ENCODE data around the gene PIANP.

PIANP gene

DNA sequence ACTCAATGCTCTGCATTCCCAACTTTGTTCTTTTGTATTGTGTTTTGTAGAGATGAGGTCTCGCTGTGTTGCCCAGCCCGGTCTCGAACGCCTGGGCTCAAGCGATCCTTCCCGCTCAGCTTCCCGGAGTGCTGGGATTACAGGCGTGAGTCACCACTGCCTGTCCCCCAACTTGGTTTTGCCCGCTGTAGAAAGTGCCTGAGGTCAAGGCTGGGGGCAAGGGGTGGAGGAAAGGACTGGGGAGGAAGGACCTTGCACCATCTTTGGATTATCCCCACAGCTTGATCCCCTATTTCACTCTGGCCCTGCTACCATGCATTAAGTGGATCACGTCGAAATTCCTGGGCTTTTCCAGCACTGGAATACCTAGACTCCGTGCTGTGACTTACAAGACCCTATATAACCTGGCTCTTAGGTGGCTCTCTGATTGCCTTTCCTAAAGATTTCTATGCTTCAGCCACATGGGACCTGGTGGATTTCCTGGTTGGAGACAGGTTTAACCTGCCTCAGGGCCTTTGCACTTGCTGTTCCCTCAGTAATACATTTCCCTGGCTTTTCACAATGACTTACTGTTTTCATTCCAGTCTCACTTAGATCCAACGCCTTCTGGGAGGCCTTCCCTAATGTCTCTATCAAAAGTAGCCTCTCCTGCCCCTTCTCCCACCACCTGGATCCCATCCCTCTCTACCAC lies 608 bp upstream of the PIANP start:
- DNase-seq (ENCODE audit: low spot score), result no peak
- TF ChIP-seq, protein P1, sequence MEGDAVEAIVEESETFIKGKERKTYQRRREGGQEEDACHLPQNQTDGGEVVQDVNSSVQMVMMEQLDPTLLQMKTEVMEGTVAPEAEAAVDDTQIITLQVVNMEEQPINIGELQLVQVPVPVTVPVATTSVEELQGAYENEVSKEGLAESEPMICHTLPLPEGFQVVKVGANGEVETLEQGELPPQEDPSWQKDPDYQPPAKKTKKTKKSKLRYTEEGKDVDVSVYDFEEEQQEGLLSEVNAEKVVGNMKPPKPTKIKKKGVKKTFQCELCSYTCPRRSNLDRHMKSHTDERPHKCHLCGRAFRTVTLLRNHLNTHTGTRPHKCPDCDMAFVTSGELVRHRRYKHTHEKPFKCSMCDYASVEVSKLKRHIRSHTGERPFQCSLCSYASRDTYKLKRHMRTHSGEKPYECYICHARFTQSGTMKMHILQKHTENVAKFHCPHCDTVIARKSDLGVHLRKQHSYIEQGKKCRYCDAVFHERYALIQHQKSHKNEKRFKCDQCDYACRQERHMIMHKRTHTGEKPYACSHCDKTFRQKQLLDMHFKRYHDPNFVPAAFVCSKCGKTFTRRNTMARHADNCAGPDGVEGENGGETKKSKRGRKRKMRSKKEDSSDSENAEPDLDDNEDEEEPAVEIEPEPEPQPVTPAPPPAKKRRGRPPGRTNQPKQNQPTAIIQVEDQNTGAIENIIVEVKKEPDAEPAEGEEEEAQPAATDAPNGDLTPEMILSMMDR (IDR thresholded peaks at IDR 0.05; ENCODE audit: extremely low read depth, missing control alignments), result no peak

DNA sequence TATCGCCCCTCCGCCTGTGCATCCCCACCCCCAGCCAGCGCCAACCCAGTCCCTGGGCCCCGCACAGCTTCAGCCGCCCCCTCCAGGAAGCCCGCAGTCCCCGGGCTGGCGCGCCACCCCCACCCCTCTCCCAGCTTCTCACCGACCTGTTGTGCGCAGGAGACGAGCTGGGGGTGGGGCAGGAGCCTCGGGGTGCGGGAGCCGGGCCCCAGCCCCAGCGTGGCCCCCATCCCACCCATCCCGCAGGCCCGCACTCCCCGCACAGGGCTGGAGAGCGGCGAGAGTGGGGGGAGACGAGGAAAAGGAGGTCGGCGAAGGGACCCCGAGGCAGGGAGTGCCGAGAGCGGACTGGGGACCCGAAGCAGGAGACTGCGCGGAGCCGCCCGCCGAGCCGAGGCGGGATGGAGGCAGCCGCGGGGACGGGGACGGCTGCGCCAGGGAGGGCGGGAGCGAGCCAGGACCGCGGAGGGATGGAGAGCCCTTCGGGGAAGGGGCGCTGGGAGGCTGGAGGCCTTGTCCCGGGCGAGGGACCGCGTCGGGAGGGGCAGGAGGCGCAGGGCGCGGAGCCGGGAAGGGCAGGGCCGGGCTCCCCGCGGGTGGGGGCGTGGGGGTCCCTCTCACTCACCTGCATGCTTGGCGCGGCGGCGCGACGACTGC lies 498 bp downstream of the PIANP start:
- TF ChIP-seq, protein P1 (IDR thresholded peaks at IDR 0.05; ENCODE audit: extremely low read depth, missing control alignments), result no peak
- peak; percentile 58 for DNase-seq (ENCODE audit: low spot score)

DNA sequence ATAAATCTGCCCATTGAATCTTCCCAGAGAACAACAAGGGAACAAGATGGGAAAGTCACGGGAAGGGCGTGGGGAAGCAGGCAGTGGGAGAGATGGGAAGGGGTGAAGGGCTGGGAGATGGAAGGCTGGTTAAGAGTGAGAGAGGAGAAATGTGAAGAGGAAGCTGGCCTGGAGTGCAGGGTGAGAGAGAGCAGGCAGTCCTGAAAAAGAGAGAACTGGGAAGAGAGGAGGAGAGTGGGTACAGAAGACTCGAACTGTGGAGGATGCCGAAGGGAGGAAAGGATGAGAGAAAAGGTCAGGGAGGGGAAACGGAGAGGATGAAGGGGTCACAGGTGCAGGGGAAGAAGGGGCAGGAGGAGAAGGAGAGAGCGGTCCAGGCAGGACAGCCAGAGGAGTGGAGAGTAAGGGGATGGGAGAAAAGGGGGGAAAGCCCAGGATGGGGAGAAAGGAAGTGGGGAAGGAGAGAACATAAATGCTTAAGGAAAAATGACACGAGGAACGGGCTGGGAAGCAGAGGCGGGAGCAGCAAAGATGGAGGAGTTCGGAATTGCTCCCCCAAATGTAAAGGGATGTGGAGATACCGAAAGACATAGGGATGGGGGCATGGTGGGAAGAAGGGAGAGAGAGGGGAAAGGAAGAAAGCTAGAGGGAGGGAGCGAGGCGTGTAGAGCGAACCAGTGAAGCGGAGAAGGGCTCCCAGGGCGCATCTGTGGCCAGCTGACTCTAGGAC lies 1.2 kb downstream of the PIANP start:
- TF ChIP-seq, protein P1 (IDR thresholded peaks at IDR 0.05; ENCODE audit: extremely low read depth, missing control alignments), result no peak
- no peak for DNase-seq (ENCODE audit: low spot score)

DNA sequence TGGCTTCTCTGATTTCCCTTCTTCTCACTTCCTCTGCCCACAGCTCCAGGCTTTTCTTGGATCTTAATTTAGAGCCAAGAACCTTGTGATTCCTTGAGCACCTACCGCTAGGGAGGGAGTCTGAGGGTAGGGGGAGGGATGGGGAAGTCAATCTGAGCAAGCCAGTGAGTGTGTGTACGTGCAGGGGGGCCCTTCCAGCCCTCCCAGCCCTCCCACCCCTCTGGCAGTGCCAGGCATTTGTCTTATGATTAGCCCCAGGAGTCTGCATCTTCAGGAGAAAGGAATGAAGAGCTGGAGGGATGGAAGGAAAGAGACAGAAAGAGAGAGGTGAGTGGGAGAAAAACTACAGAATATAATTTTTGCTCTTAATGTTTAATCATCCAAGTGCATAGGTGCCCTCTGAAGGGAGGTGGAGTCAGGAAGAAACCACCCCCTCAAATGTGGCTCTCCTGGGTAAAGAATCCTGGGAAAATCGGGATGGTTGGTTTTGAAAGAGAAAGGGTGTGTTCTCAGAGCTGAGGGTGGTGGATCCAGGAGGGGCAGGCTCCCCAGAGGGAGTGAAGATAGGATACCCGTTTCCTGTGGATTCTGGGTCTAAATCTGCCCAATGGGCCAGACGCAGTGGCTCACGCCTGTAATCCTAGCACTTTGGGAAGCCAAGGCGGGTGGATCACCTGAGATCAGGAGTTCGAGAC lies 2.1 kb downstream of the PIANP start:
- DNase-seq (ENCODE audit: low spot score), result no peak
- TF ChIP-seq, protein P1 (IDR thresholded peaks at IDR 0.05; ENCODE audit: extremely low read depth, missing control alignments), result no peak

DNA sequence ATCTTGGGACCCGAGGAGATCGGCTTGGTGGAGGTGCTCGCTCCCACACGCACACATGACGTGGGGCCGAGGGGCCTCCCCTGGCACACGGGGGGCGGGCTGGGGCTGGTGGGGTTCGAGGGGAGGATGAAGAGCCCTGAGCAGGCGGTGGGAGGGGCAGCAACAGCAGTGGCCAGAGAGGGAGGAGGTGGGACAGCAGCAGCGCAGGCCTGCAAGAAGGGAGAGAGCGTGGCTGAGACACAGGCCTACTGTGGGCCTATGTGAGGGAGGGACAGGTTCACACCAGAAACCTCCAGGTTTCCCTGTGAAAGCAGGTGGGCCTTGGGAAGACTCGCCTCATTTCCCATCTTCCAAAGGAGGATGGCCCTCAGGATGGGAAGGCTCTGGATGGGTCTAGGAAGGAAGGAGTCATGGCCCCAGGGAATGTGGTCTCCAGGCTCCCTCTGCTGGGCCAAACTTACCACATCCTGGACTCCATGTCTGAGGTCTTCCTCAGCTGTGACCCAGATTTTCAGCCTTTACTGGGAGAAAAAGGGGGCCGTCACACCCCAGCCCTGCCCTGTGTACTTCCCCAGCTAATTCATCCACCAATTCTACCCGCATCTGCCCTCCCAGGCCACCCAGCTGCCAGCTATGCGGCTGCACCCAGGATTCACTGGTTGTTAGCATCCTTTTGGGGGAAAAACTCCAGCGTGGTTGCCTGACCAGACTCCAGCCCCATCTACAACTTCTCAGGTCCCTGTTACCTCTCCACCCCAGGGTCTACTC lies 2.8 kb downstream of the PIANP start:
- TF ChIP-seq, protein P1 (IDR thresholded peaks at IDR 0.05; ENCODE audit: extremely low read depth, missing control alignments), result peak; percentile 23
- peak; percentile 71 for DNase-seq (ENCODE audit: low spot score)

DNA sequence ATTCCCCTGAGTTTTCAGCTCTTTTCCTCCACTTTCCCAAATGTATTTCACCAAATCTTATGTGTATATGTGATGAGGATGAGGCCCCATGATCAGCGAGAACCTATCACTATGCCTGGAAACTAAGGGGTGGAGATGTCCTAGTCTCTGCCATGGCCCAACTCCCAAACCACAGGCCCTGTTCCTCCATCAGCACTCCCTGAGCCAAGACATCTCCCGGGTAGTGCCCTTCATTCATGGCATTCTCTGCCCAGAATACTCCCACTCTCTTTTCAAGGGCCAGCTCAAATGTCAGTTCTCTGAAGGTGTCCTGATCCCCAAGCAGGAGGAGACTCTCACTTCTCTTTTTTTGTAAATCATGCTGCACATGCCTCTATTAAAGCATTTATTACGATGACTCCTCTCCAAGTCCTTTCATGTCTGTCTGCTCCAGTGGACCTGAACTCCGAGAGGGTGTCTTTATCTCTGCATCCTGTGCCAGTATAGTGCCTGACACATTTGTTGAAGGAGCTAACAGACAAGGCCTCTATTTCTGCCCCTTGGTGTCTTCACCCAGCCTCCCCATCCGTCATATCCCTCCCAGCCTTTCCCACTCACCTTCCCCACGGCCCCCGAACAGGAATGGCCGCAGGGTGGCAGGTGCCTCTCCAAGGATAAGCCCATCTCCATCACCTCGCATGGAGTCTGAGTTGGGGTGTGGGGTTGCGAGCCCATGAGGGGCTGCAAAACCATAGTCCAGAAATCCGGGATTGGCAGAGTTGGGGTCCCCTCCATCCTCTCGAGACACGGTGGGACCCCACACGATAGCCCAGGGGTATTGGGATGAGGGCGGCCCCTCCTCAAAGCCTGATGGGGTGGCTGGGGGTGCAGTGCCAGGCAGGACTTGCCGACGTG lies 3.7 kb downstream of the PIANP start:
- peak; percentile 66 for DNase-seq (ENCODE audit: low spot score)
- TF ChIP-seq, protein P1 (IDR thresholded peaks at IDR 0.05; ENCODE audit: extremely low read depth, missing control alignments), result no peak

All from GM20000 (cell line).